Ramos (cell line): Measurements from ENCODE around the gene WARS2.
"Not testable (repeated sequence)": the region's sequence is repeated elsewhere in the genome, so short reads cannot be mapped to it uniquely, and the experiment has no call there.

Source experiments
- in situ Hi-C: fragments of 300-500 bp; cut with MboI; formaldehyde crosslinking; loops from one replicate; pipeline ENCODE4 v1.14.3; 2022; ENCODE audit warnings: low sequenced_read_pairs; ENCODE audit not compliant: unreplicated experiment

The WARS2 gene

DNA sequence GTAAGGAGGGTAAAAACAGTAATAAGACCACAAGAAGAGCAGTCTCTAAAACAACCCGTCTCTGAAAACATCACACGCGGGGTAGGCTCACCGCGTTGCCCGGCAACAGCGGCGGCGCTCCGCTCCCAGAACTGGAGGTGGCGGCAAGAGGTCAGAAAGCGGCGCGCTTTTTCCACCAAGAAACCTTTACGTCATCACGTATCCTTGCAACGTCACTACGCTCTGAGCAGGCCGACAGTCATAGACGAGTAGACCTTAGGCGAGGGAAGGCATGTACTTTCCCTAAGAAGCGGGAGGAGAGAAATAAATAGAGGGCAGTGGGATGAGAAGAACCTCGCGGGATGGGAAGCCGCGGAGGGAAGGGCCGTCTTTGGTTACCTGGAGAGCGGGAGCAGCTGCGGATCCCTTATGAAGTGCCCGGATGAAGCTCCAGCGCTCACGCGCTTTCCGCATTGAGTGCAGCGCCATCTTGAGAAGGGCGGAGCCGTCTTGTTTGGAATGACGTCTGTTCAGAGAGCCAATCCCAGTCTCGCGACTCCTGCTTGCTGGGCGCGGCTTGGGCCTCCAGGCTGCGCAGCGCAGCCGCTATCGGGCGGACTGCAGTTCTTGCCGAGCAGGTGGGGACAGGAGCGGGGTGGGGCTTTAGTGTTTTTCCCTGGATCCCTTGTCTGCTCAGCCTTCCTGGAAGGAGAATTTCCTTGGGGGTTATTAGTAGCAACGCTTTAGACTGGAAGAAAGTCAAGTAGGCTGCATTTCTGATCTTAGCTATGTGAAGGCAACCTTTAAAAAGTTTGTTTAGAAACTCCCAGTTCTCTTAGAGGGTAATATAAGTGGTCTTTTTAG, at the start of gene WARS2:
WARS2 (minus strand) TSS at position 477 of the 843 bp plus-strand sequence; CDS start at position 468, 9 bp downstream.
- in situ Hi-C loops = no loop called here

GRCh38 chr1:119188926-119189325, 48.5 kb upstream of the WARS2 start:
- in situ Hi-C loops = no loop called here

- in situ Hi-C loops = no loop called here
Measured at GRCh38 chr1:119187416-119187815, 47.0 kb upstream of the WARS2 start.

DNA sequence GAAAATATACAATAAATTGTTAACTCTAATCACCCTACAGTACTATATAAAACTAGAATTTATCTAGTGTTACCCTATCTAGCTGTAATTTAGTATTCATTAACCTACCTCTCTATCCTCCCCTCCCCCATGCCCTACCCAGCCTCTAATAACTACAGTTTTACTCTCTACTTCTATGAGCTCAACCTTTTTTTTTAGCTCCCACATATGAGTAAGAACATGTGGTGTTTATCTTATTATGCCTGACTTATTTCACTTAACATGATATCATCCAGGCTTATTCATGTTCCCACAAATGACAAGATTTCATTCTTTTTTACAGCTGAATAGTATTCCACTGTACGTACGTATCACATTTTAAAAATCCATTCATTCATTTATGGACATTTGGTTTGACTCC, 46.0 kb upstream of the WARS2 start:
- in situ Hi-C loops = no loop called here

DNA sequence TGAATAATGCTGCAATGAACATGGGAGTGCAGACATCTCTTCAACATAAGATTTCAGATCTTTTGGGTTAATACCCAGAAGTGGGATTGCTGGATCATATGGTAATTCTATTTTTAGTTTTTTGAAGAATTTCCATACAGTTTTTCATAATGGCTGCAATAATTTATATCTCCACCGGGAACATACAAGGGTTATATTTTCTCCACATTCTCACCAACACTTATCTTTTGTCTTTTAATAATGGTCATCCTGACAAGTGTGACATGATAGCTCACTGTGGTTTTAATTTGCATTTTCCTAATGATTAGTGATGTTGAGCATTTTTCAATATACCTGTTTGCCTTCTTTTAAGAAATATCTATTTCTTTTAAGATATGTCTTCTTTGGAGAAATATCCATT, 44.5 kb upstream of the WARS2 start:
- in situ Hi-C loops = no loop called here

- in situ Hi-C loops = no loop called here
Measured at GRCh38 chr1:119181218-119181617, 40.8 kb upstream of the WARS2 start.

- in situ Hi-C loops = no loop called here
Measured at GRCh38 chr1:119179051-119179450, 38.6 kb upstream of the WARS2 start.

- in situ Hi-C loops = not testable (repeated sequence)
Measured at GRCh38 chr1:119172927-119173326, 32.5 kb upstream of the WARS2 start.

DNA sequence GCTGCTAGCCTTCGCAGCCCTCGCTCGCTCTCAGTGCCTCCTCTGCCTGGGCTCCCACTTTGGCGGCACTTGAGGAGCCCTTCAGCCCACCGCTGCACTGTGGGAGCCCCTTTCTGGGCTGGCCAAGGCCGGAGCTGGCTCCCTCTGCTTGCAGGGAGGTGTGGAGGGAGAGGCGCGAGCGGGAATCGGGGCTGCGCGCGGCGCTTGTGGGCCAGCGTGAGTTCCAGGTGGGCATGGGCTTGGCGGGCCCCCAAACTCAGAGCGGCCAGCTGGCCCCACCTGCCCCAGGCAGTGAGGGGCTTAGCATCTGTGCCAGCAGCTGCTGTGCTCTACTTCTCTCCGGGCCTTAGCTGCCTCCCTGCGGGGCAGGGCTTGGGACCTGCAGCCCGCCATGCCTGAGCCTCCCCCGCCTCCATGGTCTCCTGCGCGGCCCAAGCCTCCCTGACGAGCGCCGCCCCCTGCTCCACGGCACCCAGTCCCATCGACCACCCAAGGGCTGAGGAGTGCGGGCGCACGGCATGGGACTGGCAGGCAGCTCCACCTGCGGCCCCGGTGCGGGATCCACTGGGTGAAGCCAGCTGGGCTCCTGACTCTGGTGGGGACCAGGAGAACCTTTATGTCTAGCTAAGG, 31.0 kb upstream of the WARS2 start:
- in situ Hi-C loops = not testable (repeated sequence)

DNA sequence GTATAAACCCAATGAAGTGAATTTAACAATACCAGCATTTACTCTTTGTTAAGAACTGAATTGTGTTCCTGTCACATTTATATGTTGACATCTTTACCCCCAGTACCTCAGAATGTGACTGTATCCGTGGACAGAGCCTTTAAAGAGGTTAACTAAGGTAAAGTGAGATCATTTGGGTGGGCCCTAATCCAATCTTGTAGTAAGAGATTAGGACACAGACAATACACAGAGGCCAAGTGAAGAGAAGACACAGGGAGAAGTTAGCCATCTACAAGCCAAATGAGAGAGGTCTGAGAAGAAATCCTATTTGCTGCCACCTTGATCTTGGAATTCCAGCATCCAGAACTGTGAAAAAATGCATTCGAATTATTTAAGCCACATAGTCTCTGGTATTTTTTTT, 22.9 kb upstream of the WARS2 start:
- in situ Hi-C loops = no loop called here

GRCh38 chr1:119160866-119161265, 20.4 kb upstream of the WARS2 start:
- in situ Hi-C loops = no loop called here

GRCh38 chr1:119160409-119160808, 20.0 kb upstream of the WARS2 start:
- in situ Hi-C loops = no loop called here

DNA sequence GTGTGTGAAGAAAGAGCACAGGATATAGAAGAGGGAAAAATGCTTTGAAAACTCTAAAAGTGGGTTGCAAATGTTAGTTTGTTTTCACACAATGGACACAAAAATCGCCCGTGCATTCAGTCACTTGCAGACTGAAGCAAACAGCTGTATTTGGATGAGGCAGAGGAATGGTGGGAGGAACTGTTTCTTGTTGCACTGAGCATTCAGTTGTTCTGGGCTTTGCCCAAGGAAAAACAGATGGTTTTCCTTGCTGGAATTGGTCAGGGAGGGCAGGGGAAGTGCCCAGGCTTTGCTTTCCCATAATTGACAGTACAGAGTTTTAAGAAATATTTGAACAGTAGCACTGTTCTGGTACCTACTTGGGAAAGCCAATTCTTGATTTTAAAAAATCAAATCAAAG, 19.5 kb upstream of the WARS2 start:
- in situ Hi-C loops = no loop called here

DNA sequence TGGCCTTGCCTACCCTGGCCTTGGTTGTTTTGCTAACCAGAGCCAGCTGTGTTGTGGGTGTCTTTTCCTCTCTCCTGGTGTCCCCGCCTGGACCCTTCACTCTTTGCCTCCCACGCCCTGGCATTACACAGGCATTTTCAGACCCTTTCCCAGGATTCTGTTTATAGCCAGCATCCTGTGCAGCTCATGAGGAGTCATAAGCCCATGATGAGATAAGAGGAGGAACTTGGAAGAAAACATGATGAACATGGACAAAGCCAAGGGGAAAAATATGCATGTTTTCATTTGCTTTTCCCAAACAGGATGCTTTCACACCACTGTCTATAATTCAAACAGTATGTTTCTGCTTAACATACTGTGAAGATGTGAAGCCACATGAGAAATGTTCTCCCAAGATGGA, 18.7 kb upstream of the WARS2 start:
- in situ Hi-C loops = no loop called here

GRCh38 chr1:119156761-119157160, 16.3 kb upstream of the WARS2 start:
- in situ Hi-C loops = not testable (repeated sequence)

DNA sequence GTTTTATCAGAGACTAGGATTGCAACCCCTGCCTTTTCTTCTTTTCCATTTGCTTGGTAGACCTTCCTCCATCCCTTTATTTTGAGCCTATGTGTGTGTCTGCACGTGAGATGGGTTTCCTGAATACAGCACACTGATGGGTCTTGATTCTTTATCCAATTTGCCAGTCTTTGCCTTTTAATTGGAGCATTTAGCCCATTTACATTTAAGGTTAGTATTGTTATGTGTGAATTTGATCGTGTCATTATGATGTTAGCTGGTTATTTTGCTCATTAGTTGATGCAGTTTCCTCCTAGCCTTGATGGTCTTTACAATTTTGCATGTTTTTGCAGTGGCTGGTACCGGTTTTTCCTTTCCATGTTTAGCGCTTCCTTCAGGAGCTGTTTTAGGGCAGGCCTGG, 14.6 kb upstream of the WARS2 start:
- in situ Hi-C loops = not testable (repeated sequence)

DNA sequence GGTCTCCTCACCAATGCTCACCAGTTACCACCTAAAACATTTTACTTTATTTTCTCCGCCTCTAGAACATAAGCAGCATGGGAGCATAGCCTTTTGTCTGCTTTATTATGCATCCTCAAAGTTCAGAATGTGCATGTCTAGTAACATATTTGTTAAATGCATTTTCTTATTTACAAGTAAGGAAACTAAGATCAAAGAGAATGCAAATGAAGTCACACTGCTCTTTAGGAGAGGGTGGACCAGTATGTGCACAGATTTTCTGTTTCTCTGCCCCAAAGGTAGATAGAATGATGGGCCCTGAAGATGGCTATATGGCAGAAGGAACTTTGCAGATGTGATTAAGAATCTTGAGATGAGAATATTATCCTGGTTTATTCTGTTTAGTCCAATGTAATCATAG, 9.7 kb upstream of the WARS2 start:
- in situ Hi-C loops = no loop called here

DNA sequence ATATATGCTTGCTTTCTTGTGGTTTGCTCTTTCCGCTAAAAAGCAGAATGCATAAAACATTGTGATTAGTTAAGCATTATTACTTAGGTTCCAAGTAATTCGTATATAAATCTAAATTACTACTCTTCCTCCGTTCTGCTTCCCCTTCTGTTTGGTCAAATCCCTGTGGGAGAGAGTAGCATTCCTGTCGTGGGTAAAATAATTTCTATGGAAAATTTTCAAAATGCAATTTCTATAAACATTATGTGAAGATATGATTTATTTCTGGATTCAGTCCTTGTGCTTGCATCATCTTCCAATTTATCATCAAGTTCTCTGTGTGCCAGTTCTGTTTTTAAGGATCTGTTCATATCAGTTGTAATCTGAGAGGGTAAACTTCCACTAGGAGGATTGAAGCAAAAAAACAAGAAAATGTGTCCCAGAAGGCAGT, 7.2 kb upstream of the WARS2 start:
- in situ Hi-C loops = no loop called here

DNA sequence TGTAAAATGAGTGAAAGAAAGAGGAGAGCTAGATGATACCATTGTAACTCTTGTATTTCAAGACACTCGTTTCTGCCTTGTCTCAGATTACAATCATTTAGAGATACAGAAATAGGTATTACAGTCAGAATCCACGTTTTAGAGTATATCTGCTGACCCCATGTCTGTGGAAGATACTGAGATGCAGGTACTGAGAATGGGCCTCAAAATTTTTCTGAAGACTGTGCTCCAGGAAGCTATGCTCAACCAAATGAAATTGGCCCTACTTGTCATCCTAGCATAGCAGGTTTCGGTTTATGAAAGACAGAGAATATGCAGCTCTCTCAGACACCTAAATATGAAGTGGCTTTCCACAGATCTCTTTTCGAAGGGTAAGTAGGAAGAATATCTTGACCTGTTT, 6.0 kb upstream of the WARS2 start:
- in situ Hi-C loops = no loop called here

DNA sequence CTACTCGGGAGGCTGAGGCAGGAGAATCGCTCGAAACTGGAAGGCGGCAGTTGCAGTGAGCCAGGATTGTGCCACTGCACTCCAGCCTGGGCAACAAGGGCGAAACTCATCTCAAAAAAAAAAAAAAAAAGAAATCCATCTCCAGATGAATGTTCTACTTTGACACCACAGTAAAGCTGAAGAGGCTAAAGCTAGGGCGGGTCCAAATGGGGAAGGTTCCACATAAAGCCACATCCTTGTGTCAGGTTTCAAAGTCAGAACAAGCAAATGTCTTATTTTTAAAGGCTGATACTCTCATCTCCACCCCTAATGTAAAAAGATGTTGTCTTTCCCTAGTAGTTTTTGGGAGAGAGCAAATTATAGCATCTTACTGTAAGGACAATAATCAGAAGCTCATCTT, 4.4 kb upstream of the WARS2 start:
- in situ Hi-C loops = no loop called here

DNA sequence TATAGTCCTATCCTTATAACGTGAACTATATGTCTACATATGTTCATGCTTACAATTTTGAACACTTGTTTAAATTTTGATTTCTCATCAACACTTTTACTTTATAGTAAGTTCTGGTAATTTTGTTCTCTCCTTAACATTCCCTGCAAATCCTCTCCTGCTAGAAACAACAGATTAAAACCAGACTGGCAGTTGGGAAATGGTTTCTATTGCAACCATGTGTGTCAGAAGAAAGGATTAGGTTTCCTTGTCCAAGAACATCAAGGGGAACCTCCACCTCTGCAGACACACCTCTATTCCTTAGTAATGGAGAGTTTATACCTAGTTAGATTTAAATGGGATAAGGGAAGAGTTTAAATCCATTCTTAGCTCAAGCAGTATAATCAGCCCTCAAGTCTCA, 3.3 kb upstream of the WARS2 start:
- in situ Hi-C loops = no loop called here

GRCh38 chr1:119141660-119142059, 1.2 kb upstream of the WARS2 start:
- in situ Hi-C loops = no loop called here
